GM21367 (cell line): ENCODE measurements around the gene TMEM131L.
"Not testable (repeated sequence)": the region's sequence is repeated elsewhere in the genome, so short reads cannot be mapped to it uniquely, and the experiment has no call there.

Source experiments
- ATAC-seq: cut with Tn5 transposase; IDR thresholded peaks from one replicate; pipeline ENCODE4 v1.9.1; 2021; ENCODE audit not compliant: unreplicated experiment

The TMEM131L gene

DNA sequence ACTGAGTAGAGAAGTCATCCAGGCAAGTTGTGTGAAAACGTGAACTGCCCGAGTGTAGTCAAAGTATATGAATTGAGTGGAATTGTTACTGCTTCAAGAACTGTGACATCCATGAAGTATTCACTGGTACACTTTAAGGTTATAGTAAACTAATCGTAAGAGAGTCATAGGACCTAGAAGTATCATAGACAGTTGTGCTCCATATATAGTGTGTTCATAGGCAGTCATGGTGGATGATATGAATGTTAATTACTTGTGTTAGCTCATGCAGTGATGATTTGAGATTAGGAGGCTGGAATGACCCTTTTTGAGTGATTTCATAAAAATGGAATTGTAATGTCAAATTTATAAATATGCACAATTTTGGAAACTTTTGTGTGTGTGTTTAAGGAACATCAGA lies 136.6 kb downstream of the TMEM131L start:
- ATAC-seq, result no peak

DNA sequence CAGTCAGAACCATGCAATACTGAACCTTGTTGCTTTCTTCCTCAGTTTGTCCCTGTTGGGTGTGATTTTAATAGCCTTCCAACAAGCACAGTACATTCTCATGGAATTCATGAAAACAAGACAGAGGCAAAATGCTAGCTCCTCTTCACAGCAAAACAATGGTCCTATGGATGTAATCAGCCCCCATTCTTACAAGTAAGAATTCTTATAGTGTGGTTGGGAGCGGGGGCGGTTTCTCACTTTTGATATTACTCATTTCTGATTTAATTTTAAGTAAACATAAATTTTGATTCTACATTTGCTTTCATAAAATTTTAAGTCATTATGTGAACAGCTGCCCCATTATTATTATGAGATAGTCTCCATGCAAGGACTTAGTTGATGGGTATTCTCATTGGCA lies 137.1 kb downstream of the TMEM131L start:
- ATAC-seq, result no peak

- ATAC-seq, result no peak
Observed at GRCh38 chr4:153603835-153604234, 137.7 kb downstream of the TMEM131L start.

DNA sequence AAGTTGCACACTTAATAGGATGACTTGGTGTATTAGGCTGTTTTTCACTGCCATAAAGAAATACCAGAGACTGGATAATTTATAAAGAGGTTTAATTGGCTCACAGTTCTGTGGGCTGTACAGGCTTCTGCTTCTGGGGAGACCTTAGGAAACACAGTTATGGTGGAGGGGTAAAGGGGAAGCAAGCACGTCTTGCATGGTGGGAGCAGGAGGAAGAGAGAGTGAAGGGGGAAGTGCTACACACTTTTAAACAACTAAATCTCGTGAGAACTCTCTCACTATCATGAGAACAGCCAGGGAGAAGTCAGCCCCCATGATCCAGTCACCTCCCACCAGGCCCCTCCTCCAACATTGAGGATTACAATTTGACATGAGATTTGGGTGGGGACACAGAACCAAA lies 142.9 kb downstream of the TMEM131L start:
- ATAC-seq, result not testable (repeated sequence)

- ATAC-seq, result no peak
Observed at GRCh38 chr4:153610623-153611376, 144.6 kb downstream of the TMEM131L start.

- no peak for ATAC-seq
Observed at GRCh38 chr4:153611679-153612078, 145.5 kb downstream of the TMEM131L start.

GRCh38 chr4:153612878-153613277 lies 146.7 kb downstream of the TMEM131L start:
- no peak for ATAC-seq

GRCh38 chr4:153616006-153616555 lies 149.9 kb downstream of the TMEM131L start:
- no peak for ATAC-seq

DNA sequence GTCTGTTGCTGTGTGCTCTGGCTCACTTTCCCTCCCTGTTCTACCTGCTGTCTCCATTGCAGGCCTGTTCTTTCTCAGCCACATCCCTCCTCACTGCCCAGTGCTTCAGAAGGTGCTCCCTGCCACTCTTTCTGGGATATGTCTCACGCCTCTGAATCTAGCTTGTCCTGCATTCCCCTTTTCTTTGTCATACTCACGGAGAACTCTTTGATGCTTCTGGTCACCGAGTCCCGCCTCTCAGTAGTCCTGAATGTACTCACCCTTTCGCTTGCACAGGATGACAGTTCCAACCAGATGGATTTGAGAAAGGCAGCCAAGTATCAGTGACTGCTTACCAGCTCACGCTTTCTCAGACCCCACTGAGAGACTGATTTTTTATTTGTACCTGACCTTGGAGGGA lies 152.7 kb downstream of the TMEM131L start:
- ATAC-seq, result no peak

- ATAC-seq, result no peak
Observed at GRCh38 chr4:153619811-153620210, 153.7 kb downstream of the TMEM131L start.

GRCh38 chr4:153620352-153620751 lies 154.2 kb downstream of the TMEM131L start:
- no peak for ATAC-seq

DNA sequence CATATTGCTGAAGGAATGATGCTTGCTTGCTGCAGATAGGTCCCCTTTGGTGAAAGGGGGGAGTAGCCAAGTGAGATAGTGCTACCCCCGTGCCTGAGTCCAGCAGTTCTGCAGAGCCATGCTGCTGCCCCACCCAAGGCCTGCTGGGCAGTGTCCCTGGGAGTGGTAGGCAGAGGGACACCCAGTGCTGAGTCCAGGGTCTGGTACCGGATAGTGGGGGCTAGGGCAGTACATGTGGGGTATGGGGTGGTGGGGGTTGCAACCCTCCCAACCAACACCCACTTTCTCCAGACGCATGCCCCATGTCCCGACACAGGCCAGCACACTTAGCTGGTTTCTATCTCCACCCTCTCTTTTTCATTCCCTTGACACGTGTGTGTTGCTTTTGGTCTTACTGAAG lies 155.9 kb downstream of the TMEM131L start:
- no peak for ATAC-seq

DNA sequence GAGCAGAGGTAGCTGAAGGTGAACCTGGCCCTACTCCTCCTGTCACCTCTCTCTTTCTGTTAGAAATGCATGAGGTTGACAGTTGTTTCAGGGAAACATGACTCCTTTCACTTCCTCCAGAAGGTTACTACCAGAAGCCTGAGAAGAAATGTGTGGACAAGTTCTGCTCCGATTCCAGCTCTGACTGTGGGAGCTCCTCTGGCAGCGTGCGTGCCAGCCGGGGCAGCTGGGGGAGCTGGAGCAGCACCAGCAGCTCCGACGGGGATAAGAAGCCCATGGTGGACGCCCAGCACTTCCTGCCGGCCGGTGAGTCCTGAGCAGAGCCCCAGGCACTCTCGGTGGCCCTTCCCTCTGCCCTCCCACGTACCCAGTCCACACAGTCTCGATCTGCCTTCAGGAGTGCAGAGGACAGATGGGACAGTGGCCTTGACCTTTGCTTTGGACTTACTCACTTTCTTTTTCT lies 156.6 kb downstream of the TMEM131L start:
- ATAC-seq, result no peak

GRCh38 chr4:153623491-153623890 lies 157.3 kb downstream of the TMEM131L start:
- no peak for ATAC-seq

- no peak for ATAC-seq
Observed at GRCh38 chr4:153628796-153629315, 162.7 kb downstream of the TMEM131L start.

- ATAC-seq, result no peak
Observed at GRCh38 chr4:153629776-153630175, 163.6 kb downstream of the TMEM131L start.

- no peak for ATAC-seq
Observed at GRCh38 chr4:153634738-153635353, 168.7 kb downstream of the TMEM131L start.

- no peak for ATAC-seq
Observed at GRCh38 chr4:153635846-153636245, 169.7 kb downstream of the TMEM131L start.

DNA sequence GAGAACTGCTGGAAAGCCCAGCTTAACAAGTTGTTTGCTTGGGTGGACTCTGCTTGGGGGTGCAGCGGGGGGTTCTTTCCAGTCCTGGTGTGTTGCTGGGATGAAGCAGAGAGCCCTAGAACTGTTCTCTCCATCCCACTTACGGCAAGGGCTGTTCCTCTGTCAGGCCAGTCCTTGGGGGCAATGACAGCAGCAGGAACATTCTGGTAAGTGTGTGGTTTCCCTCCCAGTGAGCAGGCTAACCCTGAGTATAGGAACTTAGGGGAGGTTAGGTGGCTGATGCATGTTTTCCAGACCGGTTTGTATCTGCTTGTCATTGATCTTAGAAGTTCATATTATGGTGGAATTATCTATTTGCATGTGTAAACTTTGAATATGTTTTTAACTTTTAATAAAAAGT lies 171.0 kb downstream of the TMEM131L start:
- no peak for ATAC-seq

DNA sequence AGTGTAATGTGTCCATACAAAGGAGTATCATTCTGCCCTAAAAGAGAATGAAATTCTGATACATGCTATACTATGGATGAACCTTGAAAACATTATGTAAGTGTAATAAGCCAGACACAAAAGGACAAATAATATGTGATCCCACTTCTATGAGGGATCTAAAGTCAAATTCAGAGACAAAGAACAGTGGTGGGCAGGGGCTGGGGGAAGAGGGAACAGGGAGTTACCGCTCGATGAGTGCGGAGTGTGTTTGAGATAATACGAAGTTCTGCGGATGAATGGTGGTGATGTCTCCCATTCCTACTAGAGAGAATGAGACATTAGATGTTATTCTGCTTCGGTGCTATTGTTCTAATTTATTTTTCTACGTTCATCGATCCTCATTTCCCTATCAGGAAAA lies 171.9 kb downstream of the TMEM131L start:
- no peak for ATAC-seq

DNA sequence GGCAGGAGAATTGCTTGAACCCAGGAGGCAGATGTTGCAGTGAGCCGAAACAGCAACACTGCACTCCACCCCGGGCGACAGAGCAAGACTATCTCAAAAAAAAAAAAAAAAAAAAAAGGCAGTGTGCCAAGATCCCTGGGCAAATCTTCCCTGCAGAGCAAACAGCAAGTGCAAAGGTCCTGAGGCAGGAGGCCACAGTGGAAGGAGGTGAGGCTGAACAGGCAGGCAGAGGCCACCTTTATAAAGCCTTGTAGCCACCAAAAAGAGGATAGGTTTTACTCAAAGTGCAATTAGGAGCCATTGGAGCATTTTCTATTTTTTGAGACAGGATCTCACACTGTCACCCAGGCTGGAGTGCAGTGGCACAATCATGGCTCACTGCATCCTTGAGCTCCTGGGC lies 172.8 kb downstream of the TMEM131L start:
- no peak for ATAC-seq
